HG03469 (cell line): ENCODE measurements around the gene PAN3.

Experiments
- ATAC-seq: cut with Tn5 transposase; IDR thresholded peaks from one replicate; pipeline ENCODE4 v1.9.1; 2021; ENCODE audit warnings: mild to moderate bottlenecking, moderate library complexity, moderate number of reproducible peaks; ENCODE audit not compliant: unreplicated experiment

Gene PAN3

GRCh38 chr13:28329395-28330158 is 191.2 kb downstream of the PAN3 start:
- ATAC-seq, result no peak

- ATAC-seq, result no peak
These were observed 195.0 kb downstream of the PAN3 start for GRCh38 chr13:28333204-28333881.

GRCh38 chr13:28336193-28336657 is 197.9 kb downstream of the PAN3 start:
- no peak for ATAC-seq

GRCh38 chr13:28337166-28338005 is 199.0 kb downstream of the PAN3 start:
- no peak for ATAC-seq

- ATAC-seq, result no peak
These were observed 199.7 kb downstream of the PAN3 start for GRCh38 chr13:28338006-28338574.

- ATAC-seq, result no peak
These were observed 200.4 kb downstream of the PAN3 start for GRCh38 chr13:28338742-28339141.

- no peak for ATAC-seq
These were observed 201.1 kb downstream of the PAN3 start for GRCh38 chr13:28339419-28339818.

GRCh38 chr13:28340272-28340793 is 202.0 kb downstream of the PAN3 start:
- ATAC-seq, result no peak

- ATAC-seq, result no peak
These were observed 203.9 kb downstream of the PAN3 start for GRCh38 chr13:28342251-28342650.

- no peak for ATAC-seq
These were observed 205.8 kb downstream of the PAN3 start for GRCh38 chr13:28344163-28344562.
